ENCODE results near the gene PPP2R1A. TPM values are rescaled to one million over a fixed set of nuclear protein-coding genes. Genes with fewer than 3 reads are reported as not detected.

PPP2R1A gene
- 100 to 1,000 TPM; 131 to 228 (median 145) TPM for polyA plus RNA-seq
- long read RNA-seq, donor 1, full-length matches to known transcripts, result 127 of 220 reads
- long read RNA-seq, donor 1, partial matches to known transcripts, result 88 of 220 reads
- long read RNA-seq, donor 1, other reads (novel, unspliced or antisense), result 5 of 220 reads
- long read RNA-seq, donor 2, full-length matches to known transcripts, result 32 of 38 reads
- long read RNA-seq, donor 2, partial matches to known transcripts, result 6 of 38 reads
- long read RNA-seq, donor 2, other reads (novel, unspliced or antisense), result 0 of 38 reads
- long read RNA-seq, donor 3, full-length matches to known transcripts, result 32 of 76 reads
- long read RNA-seq, donor 3, partial matches to known transcripts, result 44 of 76 reads
- long read RNA-seq, donor 3, other reads (novel, unspliced or antisense), result 0 of 76 reads
- long read RNA-seq, donor 4, full-length matches to known transcripts, result 2 of 2 reads
- long read RNA-seq, donor 4, partial matches to known transcripts, result 0 of 2 reads
- long read RNA-seq, donor 4, other reads (novel, unspliced or antisense), result 0 of 2 reads
- long read RNA-seq, donor 5, full-length matches to known transcripts, result 8 of 22 reads
- long read RNA-seq, donor 5, partial matches to known transcripts, result 14 of 22 reads
- long read RNA-seq, donor 5, other reads (novel, unspliced or antisense), result 0 of 22 reads
- long read RNA-seq, donor 6, full-length matches to known transcripts, result 45 of 67 reads
- long read RNA-seq, donor 6, partial matches to known transcripts, result 22 of 67 reads
- long read RNA-seq, donor 6, other reads (novel, unspliced or antisense), result 0 of 67 reads
- long read RNA-seq, donor 7, full-length matches to known transcripts, result 127 of 220 reads
- long read RNA-seq, donor 7, partial matches to known transcripts, result 93 of 220 reads
- long read RNA-seq, donor 7, other reads (novel, unspliced or antisense), result 0 of 220 reads
- long read RNA-seq, donor 8, full-length matches to known transcripts, result 4 of 4 reads
- long read RNA-seq, donor 8, partial matches to known transcripts, result 0 of 4 reads
- long read RNA-seq, donor 8, other reads (novel, unspliced or antisense), result 0 of 4 reads
- long read RNA-seq, donor 9, full-length matches to known transcripts, result 8 of 8 reads
- long read RNA-seq, donor 9, partial matches to known transcripts, result 0 of 8 reads
- long read RNA-seq, donor 9, other reads (novel, unspliced or antisense), result 0 of 8 reads
- long read RNA-seq, donor 10, full-length matches to known transcripts, result 85 of 120 reads
- long read RNA-seq, donor 10, partial matches to known transcripts, result 35 of 120 reads
- long read RNA-seq, donor 10, other reads (novel, unspliced or antisense), result 0 of 120 reads

- peak within 1 kb of the TSS; percentile 90 to 100 (median 99) for H3K27ac ChIP-seq (ENCODE audit: low read depth in 1 of 3, low read length in 2 of 3)
- peaks cover 3 to 21% (median 7%) of the 10 kb centered on the region in 3 donors for H3K4me1 ChIP-seq (ENCODE audit: control insufficient read depth in 3 of 3, insufficient read depth in 2 of 3, low read depth in 1 of 3, low read length in 2 of 3)
- DNase-seq (peak; percentile 100), FAIRE-seq (peak; percentile 93)
- no peaks in the 10 kb centered on the region for H3K9me3 ChIP-seq (ENCODE audit: control insufficient read depth in 2 of 2, insufficient read depth in 1 of 2, low read depth in 1 of 2, low read length in 1 of 2)
- 0 to 1% (median 0%) methylated on average over 49 to 70 of the region's 70 CpGs for WGBS, 3 donors
- H3K4me3 ChIP-seq (ENCODE audit: low read depth in 1 of 3, low read length in 3 of 3), result peak within 1 kb of the TSS; percentile 80 to 95 (median 90)
- H3K36me3 ChIP-seq (ENCODE audit: control insufficient read depth in 3 of 3, insufficient read depth in 2 of 3, low read depth in 1 of 3, low read length in 3 of 3), result peaks cover under 1 to 20% (median 2%) of the 10 kb centered on the region in 3 donors
- no peaks in the 10 kb centered on the region for H3K27me3 ChIP-seq (ENCODE audit: control insufficient read depth in 3 of 3, insufficient read depth in 3 of 3, low read length in 3 of 3)
Measured at GRCh38 chr19:52189735-52190486, at the start of gene PPP2R1A. PPP2R1A (plus strand) TSS chr19:52190052; CDS start chr19:52190097, 45 bp downstream.

- H3K27ac ChIP-seq (ENCODE audit: low read depth in 1 of 3, low read length in 2 of 3), result no peak overlapping the region
Measured at GRCh38 chr19:52141203-52141602, 48.6 kb upstream of the PPP2R1A start.

DNA sequence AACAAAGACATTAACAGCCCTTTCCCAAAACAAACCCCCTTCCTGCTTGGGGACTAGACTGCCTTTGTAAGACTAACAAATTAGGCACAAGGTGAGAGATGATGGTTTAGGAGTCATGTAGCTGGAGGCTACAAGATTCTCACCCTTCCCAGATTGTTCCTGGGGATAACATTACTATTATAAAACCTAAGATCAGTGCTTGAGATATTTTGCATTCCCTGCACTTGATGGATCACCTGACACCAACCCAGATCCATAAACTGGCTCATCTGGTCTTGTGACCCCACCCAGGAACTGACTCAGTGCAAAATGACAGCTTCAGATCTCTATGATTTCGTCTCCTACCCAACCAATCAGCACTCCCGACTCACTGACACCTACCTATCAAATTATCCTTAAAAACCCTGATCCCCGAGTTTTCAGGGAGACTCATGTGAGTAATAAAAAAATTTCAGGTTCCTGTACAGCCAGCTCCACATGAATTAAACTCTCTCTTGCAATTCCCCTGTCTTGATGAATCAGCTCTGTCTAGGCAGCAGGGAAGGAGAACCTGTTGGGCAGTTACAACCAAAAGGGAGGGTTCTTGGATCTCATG is 47.8 kb upstream of the PPP2R1A start:
- WGBS, 3 donors, result 84 to 87% (median 85%) methylated on average over 3 of the region's 3 CpGs
- FAIRE-seq, result no peak

More at GRCh38 chr19:52141203-52141602, 48.6 kb upstream of the PPP2R1A start:
- Histone ChIP-seq H3K4me3 (ENCODE audit: low read depth in 1 of 3, low read length in 3 of 3) (no peak overlapping the region), H3K36me3 (ENCODE audit: control insufficient read depth in 3 of 3, insufficient read depth in 2 of 3, low read depth in 1 of 3, low read length in 3 of 3) (no peaks in the 10 kb centered on the region), H3K9me3 (ENCODE audit: control insufficient read depth in 2 of 2, insufficient read depth in 1 of 2, low read depth in 1 of 2, low read length in 1 of 2) (peaks cover 0 to 17% of the 10 kb centered on the region in 2 donors), H3K4me1 (ENCODE audit: control insufficient read depth in 3 of 3, insufficient read depth in 2 of 3, low read depth in 1 of 3, low read length in 2 of 3) (peaks cover 0 to 9% (median 2%) of the 10 kb centered on the region in 3 donors), H3K27me3 (ENCODE audit: control insufficient read depth in 3 of 3, insufficient read depth in 3 of 3, low read length in 3 of 3) (no peaks in the 10 kb centered on the region)
- 80 to 91% (median 91%) methylated on average over 2 of the region's 2 CpGs for WGBS, 3 donors
- no peak for FAIRE-seq
- no peak for DNase-seq

DNA sequence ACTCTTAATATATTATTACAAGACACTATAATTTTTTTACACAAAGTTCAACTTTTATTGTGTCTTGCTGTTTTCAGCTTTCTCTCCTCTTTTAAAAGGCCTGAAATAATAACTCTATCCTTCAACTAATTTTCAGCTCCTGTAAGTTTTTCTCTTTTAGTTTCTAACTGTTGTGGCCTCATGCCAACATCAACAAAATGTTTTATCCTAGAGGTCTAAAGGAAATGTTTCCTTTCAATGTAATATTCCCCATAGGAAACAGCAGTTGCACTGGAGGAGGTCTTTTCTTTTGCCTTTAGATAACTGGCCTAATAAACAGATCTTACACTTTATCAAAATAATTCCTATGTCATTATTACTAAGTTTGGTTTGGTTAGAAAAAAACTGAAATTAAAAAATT is 41.6 kb upstream of the PPP2R1A start:
- FAIRE-seq (no peak), DNase-seq (no peak)
- Histone ChIP-seq H3K27ac (ENCODE audit: low read depth in 1 of 3, low read length in 2 of 3) (no peak overlapping the region), H3K27me3 (ENCODE audit: control insufficient read depth in 3 of 3, insufficient read depth in 3 of 3, low read length in 3 of 3) (no peaks in the 10 kb centered on the region), H3K4me1 (ENCODE audit: control insufficient read depth in 3 of 3, insufficient read depth in 2 of 3, low read depth in 1 of 3, low read length in 2 of 3) (no peaks in the 10 kb centered on the region), H3K4me3 (ENCODE audit: low read depth in 1 of 3, low read length in 3 of 3) (no peak overlapping the region), H3K36me3 (ENCODE audit: control insufficient read depth in 3 of 3, insufficient read depth in 2 of 3, low read depth in 1 of 3, low read length in 3 of 3) (no peaks in the 10 kb centered on the region), H3K9me3 (ENCODE audit: control insufficient read depth in 2 of 2, insufficient read depth in 1 of 2, low read depth in 1 of 2, low read length in 1 of 2) (peaks cover 2 to 31% of the 10 kb centered on the region in 2 donors)

More for the DNA sequence above, 47.8 kb upstream of the PPP2R1A start:
- Histone ChIP-seq H3K4me1 (ENCODE audit: control insufficient read depth in 3 of 3, insufficient read depth in 2 of 3, low read depth in 1 of 3, low read length in 2 of 3) (peaks cover 0 to 9% (median 2%) of the 10 kb centered on the region in 3 donors), H3K36me3 (ENCODE audit: control insufficient read depth in 3 of 3, insufficient read depth in 2 of 3, low read depth in 1 of 3, low read length in 3 of 3) (no peaks in the 10 kb centered on the region), H3K4me3 (ENCODE audit: low read depth in 1 of 3, low read length in 3 of 3) (no peak overlapping the region), H3K27me3 (ENCODE audit: control insufficient read depth in 3 of 3, insufficient read depth in 3 of 3, low read length in 3 of 3) (no peaks in the 10 kb centered on the region), H3K27ac (ENCODE audit: low read depth in 1 of 3, low read length in 2 of 3) (no peak overlapping the region), H3K9me3 (ENCODE audit: control insufficient read depth in 2 of 2, insufficient read depth in 1 of 2, low read depth in 1 of 2, low read length in 1 of 2) (peaks cover 0 to 17% of the 10 kb centered on the region in 2 donors)
- DNase-seq, result no peak

- Histone ChIP-seq H3K36me3 (ENCODE audit: control insufficient read depth in 3 of 3, insufficient read depth in 2 of 3, low read depth in 1 of 3, low read length in 3 of 3) (peaks cover 6 to 23% (median 19%) of the 10 kb centered on the region in 3 donors), H3K27ac (ENCODE audit: low read depth in 1 of 3, low read length in 2 of 3) (no peak overlapping the region), H3K4me3 (ENCODE audit: low read depth in 1 of 3, low read length in 3 of 3) (no peak overlapping the region), H3K9me3 (ENCODE audit: control insufficient read depth in 2 of 2, insufficient read depth in 1 of 2, low read depth in 1 of 2, low read length in 1 of 2) (peaks cover 6 to 59% of the 10 kb centered on the region in 2 donors), H3K4me1 (ENCODE audit: control insufficient read depth in 3 of 3, insufficient read depth in 2 of 3, low read depth in 1 of 3, low read length in 2 of 3) (no peaks in the 10 kb centered on the region), H3K27me3 (ENCODE audit: control insufficient read depth in 3 of 3, insufficient read depth in 3 of 3, low read length in 3 of 3) (no peaks in the 10 kb centered on the region)
- DNase-seq (no peak), FAIRE-seq (no peak)
- 98 to 99% (median 98%) methylated on average over 15 of the region's 15 CpGs for WGBS, 3 donors
Measured at GRCh38 chr19:52155596-52156359, 34.1 kb upstream of the PPP2R1A start.

DNA sequence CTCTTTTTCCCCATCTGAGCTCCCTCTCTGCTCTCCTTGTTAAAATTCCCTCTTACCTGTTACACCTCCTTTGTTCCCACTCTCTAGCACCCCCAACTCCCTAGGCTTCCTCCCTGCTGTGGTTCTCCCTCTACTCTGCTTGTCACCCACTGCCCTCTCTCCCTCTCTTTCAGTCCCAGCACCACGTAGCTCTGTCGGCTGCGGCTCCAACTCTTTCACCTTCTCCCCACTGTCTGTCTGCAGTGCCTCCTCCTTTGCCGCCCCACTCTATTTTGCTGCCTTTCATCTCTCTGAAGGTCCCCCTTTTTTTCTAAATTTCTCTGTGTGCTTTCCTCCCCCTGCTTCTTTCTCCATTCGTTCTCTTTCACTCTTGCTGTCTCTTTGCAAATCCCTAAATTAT is 19.5 kb upstream of the PPP2R1A start:
- FAIRE-seq, result no peak
- peak overlapping the region in 2 of 3 donors; percentile 26 to 92 for H3K27ac ChIP-seq (ENCODE audit: low read depth in 1 of 3, low read length in 2 of 3)
- peak overlapping the region; percentile 62 to 77 (median 70) for H3K4me3 ChIP-seq (ENCODE audit: low read depth in 1 of 3, low read length in 3 of 3)
- H3K36me3 ChIP-seq (ENCODE audit: control insufficient read depth in 3 of 3, insufficient read depth in 2 of 3, low read depth in 1 of 3, low read length in 3 of 3), result peaks cover 4 to 16% (median 11%) of the 10 kb centered on the region in 3 donors
- DNase-seq, result peak; percentile 24 to 46
- no peaks in the 10 kb centered on the region for H3K27me3 ChIP-seq (ENCODE audit: control insufficient read depth in 3 of 3, insufficient read depth in 3 of 3, low read length in 3 of 3)
- peaks cover 2 to 5% of the 10 kb centered on the region in 2 donors for H3K9me3 ChIP-seq (ENCODE audit: control insufficient read depth in 2 of 2, insufficient read depth in 1 of 2, low read depth in 1 of 2, low read length in 1 of 2)
- peaks cover 0 to 5% (median 4%) of the 10 kb centered on the region in 3 donors for H3K4me1 ChIP-seq (ENCODE audit: control insufficient read depth in 3 of 3, insufficient read depth in 2 of 3, low read depth in 1 of 3, low read length in 2 of 3)
- WGBS, 3 donors, result 4 to 9% (median 7%) methylated on average over 5 of the region's 5 CpGs
